ENCODE data around the gene SLC4A11.

DNA sequence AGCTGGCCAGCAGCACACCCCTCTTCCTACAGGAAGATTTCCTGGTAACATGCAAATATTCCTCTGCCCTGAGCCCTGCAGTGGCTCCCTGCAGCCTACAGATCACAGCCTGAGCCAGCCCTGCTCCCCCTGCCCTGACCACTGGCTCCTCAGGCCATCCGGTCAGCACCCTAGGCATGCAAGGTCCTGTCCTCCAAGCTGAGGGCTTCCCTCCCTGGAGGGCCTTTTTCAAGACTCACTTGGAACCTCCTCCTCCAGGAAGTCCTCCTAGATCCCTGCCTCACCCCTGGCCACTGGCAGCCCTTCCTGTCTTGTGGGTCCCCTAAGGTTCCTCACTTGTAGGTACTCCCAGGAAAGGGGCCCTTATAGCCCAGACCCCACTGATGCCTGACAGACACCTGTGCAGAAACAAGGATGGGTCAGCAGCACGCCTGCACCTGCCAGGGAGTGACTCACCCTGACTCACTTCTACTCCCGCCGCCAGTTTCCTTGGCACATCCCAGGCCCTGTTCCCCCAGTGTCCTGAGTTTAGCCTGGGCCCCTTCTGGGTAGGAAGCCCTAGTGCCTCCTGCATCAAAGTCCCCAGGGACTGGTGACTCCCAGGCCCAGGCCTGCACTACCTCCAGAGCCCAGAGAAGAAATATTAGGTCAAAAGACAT lies 3.2 kb downstream of the SLC4A11 start:
- TF ChIP-seq CTCF (IDR thresholded peaks at IDR 0.05) (no peak), EP300 (IDR thresholded peaks at IDR 0.05; ENCODE audit: low read depth) (no peak), POLR2A (IDR thresholded peaks at IDR 0.05) (no peak)
